Epithelial cell of prostate (primary cell): Measurements from ENCODE around the gene GRIP1.
A peak's percentile ranks its signal among the peaks of the same experiment; 100 is the strongest.

Experiments
- DNase-seq: peaks from one replicate; pipeline ENCODE4 v3.0.0-alpha.2; 2011; ENCODE audit warnings: low read depth, low spot score
- H3K27ac ChIP-seq: fragments of 450-650 bp; 2 replicates; pipeline ENCODE4 v1.5.1; 2017; ENCODE audit warnings: mild to moderate bottlenecking

GRIP1 gene

DNA sequence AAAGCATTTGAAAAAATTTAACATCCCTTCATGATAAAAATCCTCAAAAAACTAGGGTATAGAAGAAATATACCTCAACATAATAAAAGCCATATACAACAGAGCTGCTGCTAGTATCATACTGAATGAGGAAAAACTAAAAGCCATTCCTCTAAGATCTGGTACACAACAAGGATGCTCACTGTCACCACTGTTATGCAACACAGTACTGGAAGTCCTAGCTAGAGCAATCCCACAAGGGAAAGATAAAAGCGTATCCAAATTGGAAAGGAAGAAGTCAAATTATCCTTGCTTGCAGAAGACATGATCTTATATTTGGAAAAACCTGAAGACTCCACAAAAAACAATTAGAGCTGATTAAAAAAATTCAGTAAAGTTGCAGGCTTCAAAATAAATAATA is 261.7 kb downstream of the GRIP1 start:
- H3K27ac ChIP-seq = no peak overlapping the region
- no peak for DNase-seq

DNA sequence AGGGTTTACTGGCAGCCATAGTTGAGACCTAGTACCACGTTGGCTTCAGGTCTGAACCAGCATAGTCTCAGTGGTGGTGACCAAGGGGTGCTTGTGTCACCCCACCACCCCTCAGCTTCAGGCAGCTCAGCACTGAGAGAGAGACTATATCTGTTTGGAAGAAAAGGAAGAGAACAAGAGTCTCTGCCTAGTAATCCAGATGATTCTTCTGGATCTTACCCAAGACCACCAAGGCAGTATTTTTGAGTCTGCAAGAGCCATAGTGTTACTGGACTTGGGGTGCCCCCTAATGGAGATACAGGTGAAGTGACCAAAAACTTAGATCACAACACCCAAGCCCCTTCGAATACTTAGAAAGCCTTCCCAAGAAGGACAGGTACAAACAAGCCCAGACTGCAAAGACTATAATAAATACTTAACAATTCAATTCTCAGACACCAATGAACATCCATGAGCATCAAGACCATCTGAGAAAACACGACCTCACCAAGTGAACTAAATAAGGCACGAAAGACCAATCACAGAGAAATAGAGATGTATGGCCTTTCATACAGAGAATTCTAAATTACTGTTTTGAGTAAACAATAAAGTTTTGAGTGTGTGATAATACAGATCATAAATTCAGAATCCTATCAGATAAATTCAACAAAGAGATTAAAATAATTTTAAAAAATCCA is 269.5 kb downstream of the GRIP1 start:
- no peak for DNase-seq
- no peak overlapping the region for H3K27ac ChIP-seq

DNA sequence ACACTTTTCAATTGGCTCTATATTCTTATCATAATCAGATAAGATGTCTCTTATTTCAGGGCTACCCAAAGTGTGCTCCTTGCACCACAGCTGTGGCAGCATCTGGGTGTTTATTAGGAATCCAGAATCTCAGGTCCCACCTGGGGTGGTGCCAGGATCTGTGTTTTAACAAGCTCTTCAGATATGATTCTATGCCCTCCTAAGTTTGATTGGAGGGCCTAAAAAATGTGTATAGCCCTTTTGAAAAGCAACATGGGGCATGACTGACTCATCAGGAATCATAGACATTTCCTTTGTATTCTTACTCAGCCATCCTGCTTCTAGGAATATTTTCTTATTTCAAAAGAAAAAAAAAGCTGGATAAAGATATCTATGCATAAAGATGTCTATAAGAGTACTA is 273.5 kb downstream of the GRIP1 start:
- H3K27ac ChIP-seq = no peak overlapping the region
- DNase-seq = no peak

DNA sequence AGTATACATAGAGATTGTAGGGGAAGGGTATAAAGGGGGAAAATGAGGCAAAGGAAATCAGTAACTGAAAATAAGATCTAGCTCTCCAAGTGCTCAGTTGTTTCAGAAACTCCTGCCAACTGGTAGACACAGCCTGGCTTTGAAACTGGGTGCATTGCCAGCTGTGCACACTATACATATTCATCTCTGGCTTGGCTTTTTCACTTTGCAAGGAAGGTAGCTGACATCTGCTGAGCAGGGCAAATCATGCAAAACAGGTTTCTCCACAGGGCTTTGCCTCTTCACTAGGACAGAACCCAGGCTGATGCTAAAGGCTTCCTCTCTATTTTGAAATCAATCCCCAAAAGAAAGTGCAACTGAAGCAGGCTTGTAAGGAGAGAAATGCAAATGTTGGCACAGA is 275.1 kb downstream of the GRIP1 start:
- no peak overlapping the region for H3K27ac ChIP-seq
- DNase-seq = no peak

DNA sequence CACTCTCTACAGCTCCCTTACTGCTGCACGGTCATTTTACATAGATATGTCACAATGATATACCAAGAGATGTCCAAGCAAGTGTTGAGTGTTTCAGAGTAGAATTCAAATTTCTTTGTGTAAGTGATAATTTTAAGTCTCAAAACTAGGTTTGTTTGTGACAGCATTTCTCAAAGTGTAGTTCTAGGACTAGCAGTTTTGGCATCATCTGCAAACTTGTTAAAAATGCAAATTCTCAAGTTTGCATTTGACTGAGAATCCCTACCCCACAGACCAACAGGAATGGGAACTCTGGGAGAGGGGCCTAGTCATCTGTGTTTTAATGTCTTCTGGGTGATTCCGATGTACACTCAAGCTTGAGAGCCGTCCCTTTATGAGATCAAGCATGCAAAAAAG is 279.0 kb downstream of the GRIP1 start:
- no peak for DNase-seq
- H3K27ac ChIP-seq = no peak overlapping the region

DNA sequence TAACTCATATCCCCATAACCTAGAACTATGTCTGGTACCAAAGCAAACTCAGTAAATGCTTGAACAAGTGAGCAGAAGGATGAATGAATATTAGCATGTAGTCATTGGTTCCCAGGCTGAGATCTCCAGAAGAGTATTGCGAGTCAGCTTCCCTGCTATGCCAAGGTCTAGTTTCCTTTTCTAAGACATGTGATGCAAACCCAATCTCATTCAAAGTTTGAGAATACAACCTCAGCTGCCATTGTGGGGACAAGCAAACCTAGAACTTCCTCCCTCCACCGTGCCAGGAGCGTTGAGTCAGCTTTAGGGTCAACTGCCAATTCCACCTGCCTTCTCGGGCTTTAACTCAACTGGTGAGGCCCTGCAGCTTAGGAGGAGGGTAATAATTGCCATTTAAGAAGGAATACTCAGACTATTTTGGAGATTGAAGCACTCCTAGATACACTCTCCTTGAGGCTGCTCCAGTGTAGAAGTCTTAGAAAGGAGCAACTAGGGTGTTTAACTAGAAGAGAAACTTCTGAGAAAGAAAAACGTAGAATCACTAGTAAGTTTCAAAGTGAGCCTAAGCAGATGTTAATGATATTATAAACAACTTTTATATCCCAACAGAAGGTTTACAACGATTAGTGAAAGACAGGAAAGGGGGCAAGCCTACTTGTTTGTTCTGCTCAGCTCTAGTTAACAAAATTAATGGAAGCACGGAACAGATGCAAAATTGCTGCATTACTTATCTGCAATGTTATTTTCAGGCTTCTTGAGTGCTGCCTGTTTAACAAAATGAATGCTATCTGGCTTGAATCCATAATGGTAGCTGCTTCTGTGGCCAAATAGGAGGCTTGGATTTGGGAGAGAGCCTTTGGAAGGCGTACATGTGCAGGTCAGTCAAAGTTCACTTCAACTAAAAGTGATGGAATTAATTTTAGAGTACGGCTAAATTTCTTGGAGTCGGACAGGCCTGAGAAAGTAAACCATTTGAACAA is 279.7 kb downstream of the GRIP1 start:
- no peak overlapping the region for H3K27ac ChIP-seq
- DNase-seq = no peak

DNA sequence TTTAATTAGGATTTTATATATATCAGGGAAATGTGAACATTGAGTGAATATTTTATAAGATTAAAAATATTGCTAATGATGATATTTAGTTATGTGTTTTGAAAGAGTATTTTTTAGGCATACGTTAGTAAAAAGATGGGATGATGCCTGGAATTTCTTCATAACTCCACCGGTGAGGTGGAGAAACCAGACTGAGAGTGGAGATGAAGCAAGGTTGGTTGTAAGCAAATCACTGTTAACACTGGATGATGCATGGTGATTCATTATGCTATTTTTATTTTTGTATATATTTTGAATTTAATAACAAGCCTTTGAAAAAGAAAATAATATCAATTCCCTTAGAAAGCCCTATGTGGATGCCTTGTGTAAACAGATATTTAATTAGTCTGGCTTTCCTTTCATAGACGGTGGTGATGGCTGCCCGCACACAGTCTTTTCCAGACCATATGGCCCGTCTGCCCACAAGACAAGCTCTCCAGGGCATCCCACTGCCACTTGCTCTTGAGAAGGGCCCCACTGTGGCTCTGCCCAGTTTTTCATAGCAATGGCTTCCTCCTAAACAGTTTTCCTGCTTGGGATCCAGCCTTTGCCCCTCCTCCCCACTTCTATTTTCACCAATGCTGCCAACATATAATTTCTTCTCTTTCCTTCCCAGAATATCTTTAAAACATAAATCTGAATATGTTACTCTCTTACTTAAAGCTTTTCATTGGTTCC is 281.1 kb downstream of the GRIP1 start:
- H3K27ac ChIP-seq = no peak overlapping the region
- DNase-seq = no peak

DNA sequence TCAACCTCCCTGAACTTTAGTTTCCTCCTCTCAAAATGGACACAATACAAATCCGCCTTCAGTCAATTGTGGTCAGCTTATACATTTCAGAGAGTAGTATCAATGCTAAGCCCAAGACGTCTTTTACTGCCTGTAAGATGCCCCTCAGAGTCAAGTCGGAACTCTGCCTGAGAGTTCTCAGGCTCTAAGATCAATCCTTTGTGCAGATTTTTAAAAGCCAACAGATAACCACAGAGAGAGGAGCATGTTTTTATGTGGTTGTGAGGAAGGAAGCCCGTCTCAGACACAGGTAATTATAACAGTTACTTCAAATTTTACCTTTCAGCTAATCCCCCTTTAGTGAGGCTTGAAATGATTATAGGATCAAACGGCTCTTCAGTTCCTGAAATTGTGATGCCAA is 285.0 kb downstream of the GRIP1 start:
- H3K27ac ChIP-seq = no peak overlapping the region
- DNase-seq = no peak

DNA sequence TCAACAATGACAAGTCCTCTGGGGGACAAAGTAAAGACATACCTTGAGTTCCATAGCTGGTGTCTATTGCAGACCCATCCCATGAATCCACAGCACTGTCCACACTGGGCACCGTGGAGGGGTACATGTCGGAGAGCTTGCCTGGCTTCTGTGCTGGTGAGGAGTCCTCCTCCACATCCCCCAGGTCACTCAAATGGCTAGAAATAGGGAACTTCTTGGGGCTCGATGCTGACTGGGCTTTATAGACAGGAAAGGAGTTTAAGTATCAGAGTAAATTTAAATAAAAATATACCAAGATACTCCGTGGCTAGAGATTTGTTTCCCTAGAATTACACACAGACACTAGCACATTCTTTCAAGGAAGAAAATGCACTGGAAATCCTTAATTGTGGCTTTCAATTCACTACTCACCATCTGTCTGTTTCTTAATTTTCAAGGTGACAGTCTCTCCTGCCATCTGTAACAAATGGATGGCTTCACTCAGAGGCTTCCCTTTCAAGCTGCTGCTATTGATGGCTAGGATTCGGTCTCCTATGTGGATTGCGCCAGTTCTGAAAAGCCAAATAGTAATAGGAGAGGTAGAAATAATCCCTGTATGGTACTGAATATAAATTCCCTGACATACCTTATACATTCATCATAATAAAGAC is 286.5 kb downstream of the GRIP1 start:
- H3K27ac ChIP-seq = no peak overlapping the region
- no peak for DNase-seq

DNA sequence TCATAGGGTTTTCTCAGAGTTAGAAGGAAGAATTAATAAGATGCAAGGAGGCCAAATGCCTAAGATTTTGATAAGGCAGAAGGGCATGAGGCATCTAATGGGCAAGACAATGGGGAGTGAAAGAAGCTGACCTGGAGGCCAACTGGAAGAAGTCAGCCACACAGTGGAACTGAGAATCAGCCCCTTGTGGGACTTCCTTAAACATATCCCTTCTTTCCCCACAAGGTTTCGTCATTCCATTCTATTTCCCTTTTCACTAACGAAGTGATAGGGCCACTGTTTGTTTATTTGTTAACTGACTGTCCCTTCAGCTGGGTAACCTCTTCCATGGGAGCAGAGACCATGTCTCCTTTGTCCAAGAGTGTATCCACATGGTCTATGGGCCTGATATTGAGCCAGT is 290.4 kb downstream of the GRIP1 start:
- DNase-seq = no peak
- no peak overlapping the region for H3K27ac ChIP-seq

DNA sequence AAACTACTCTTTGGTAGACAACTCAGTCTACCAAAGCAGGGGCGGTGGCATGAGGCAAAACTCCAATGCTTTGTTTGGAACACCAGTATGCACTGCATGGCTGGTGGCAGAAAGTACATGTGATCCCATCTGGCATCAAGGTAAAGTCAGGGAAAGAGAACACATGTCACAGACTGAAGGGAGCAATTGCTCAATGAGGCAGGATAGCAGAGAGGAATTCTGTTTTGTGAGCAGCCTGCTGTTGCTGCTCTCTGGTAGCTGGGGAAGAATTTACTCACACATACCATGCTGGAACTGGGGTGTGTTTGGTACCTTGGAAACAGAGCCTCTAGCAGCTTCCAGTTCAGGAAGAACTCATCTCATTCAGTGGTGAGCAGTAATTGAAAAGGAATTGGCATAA is 291.8 kb downstream of the GRIP1 start:
- no peak overlapping the region for H3K27ac ChIP-seq
- no peak for DNase-seq

DNA sequence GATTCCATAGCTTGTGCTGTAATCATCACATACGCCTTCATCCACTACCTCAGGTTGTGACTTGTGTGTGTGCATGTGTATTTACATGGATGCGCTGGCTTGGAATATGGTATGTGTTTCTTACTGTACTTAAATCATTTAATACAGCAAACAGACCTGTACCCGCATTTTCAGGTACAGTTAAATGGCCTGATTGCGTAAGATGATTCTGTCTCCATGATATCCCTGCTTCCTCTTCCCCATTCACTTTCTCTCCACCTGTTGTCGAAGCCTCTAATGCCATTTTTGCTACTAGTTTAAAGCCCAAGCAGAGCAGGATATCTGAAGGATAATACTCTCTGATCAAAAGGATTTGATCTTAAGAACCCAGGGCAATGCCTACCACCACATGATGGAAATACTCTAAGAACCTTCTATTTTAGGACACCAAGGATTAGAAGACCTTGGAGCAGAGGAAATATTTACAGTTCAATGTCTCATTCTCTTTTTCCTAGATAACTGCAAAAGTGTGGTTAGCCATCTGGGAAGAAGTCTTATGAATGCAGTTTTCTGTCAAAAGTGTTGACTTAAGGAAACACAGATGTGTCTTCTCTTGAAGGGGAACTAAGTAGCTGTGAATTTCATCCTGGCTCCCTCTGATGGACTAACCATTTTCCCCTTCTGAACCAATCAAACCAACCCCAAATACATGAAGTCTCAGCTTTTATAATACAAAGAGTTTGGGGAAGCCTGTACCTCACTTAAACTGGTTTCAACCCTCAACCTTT is 297.9 kb downstream of the GRIP1 start:
- no peak for DNase-seq
- no peak overlapping the region for H3K27ac ChIP-seq

DNA sequence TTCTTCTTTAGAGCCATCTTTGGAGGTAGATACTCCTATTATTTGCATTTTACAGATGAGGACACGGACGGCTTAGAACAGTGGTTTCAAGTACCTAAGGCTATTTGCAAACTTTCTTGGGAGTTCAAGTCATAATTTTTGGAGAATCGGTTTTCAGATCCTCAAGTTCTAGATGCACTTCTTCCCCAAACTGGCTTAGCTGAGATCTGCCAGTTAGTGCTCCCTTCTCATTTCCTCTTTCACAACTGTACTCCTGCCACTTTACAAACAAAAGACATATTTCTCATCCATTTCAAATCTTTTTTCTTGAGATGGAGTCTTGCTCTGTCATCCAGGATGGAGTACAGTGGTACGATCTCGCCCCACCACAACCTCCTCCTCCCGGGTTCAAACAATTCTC is 299.3 kb downstream of the GRIP1 start:
- no peak overlapping the region for H3K27ac ChIP-seq
- no peak for DNase-seq

DNA sequence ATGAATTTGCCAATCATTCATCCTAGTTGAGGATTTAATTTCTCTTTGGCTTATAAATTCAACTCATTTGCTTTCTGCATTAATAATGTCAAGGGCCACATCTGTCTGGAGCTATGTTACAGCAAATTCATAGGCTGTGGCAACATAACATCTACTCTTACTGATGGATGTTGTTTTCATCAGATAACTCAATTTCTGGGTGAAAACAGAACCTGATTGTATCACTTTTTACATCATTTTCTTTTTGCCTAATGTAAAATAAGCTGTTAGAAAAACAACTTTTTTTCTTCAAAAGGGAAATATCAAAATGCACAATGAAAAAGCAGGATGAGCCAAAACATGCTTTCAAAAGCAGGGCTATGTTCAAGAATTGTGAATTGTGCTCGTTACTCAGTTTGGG is 303.3 kb downstream of the GRIP1 start:
- no peak overlapping the region for H3K27ac ChIP-seq
- no peak for DNase-seq

DNA sequence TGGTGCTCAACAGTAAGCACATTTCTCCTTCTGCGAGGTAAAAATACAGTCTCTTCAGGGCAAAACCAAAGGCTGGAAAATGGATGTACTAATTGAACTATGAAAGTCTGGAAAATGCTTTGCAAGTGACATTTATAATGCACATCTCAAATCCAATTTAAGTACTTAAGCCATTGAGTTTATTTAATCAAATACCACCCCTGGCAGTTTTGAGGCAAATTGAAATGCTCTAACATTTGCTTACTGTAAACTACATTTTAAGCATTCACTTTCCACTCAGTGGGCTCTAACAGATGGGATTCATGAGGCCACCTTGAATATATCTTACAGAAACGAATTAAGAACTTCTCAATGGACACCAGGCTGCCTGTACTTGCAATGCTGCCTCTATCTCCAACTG is 306.9 kb downstream of the GRIP1 start:
- DNase-seq = no peak

DNA sequence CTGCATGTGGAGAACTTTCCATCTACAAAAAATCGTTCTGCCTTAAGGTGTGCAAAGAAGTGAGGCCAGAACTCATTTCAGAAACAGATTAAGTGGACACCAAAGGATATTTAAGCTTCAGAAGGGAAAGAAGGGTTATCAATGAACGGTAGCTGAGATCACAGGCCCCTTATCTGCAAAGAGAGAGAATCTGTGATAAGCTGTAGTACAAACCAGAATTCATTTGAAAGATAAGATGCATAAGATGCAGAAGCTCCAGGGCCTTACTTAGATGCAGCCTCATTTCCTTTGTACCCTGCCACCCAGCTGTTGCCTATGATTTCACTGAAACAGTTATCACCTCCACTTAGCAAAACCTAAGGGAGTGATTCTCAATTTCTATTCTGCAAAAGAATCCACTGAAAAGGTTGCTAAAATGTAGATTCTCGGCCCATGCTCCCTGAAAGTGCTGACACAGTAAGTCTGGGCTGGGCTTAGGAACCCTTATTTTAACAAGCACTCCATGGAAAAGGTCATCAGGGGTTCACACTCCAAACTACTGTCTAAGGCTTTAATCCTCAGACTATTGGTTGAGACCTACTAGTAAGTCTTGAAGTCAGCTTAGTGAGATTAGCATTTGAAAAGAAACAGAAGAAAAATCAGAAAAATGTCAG is 311.7 kb downstream of the GRIP1 start:
- no peak for DNase-seq
- H3K27ac ChIP-seq = no peak overlapping the region

More for the DNA sequence above, 306.9 kb downstream of the GRIP1 start:
- H3K27ac ChIP-seq = no peak overlapping the region

DNA sequence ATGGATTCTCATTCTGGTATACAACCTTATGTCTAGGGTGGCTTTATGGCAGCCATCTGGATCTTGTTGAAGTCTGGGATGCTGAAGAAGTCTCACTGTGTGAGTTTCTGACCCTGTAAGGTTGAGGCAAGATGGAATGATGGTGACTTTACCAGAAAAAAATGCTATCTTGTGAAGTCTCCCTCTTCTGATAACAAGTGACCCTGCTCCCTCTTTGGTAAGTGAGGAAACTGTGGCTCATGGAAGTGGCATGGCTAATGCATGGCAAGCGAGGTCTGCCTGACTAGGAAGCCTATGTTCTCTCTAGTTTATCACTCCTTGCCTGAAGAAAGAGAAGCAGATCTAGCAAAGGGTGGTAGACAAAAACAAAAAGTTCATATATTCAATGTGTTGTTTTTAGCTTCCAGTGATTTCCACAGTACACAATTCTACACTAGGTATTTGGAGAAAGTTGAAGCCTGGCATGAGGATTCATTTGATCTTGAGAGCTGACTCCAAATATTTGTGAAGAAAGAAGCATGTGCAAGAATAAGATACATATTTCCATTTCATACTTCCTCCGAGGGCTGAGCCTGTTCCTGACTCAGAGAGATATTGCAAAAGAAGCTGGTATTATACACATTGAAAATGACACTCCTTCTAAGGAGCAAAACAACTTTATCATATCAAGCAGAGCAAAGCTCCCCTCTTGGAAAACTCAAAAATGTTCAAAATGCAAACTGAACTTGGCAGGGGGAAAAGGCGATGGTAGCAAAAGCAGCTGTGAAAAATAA is 313.0 kb downstream of the GRIP1 start:
- H3K27ac ChIP-seq = no peak overlapping the region
- DNase-seq = no peak

DNA sequence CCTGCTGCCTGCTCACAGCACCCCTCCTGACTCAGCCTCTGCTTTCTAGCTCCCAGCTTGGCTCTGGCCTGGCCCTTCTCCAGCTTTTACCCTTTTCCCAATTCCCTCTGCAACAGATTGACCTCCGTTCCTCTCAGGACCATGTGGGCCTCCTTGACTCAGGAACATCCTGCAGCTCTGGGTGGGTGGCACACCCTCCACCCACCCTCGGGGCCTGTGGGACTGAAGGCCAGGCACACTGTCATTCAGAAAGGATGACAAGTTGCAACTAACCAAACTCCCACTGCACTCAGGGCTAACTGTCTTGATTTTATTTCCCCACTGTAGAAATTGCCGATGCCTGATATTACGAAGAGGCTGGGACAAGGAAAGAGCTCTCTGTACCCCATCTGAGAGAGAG is 317.2 kb downstream of the GRIP1 start:
- peak; percentile 3 for DNase-seq
- H3K27ac ChIP-seq = no peak overlapping the region

DNA sequence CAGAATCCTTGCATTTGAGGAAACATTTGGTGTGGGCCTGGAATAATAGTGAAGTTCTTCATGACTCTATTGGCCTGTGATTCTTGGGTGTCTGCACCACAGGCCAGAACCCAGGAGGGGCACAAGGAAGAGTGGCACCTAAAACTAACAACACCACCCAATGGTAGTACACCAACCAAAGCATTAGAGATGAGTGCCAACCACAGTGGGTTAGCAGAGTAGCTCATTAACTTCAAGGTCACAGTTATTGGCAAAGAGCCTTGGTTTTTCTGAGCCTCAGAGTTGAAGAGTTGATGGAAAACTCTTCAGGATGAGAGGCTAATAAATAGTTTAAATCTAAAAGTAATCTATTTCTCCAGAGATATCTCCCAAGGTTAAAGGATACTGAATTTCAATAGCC is 319.6 kb downstream of the GRIP1 start:
- no peak for DNase-seq
- no peak overlapping the region for H3K27ac ChIP-seq
